ENCODE measurements around the gene GLS2.
"Not testable (repeated sequence)": the region's sequence is repeated elsewhere in the genome, so short reads cannot be mapped to it uniquely, and the experiment has no call there.

The GLS2 gene

GRCh38 chr12:56449622-56449984, 38.4 kb downstream of the GLS2 start:
- H3K27ac ChIP-seq, result peak overlapping the region; percentile 81
- TF ChIP-seq CTCF (conservative IDR thresholded peaks at IDR 0.05) (no peak), ZFX (IDR thresholded peaks at IDR 0.05) (no peak)

GRCh38 chr12:56448860-56449621, 38.9 kb downstream of the GLS2 start, which contains the start of gene TIMELESS:
Gene TIMELESS, minus strand, starts transcription at chr12:56449426. Its CDS starts 15,256 bp downstream, at chr12:56434170.
- peak within 1 kb of the TSS; percentile 81 for H3K27ac ChIP-seq
- TF ChIP-seq ZFX (IDR thresholded peaks at IDR 0.05) (peak; percentile 90), CTCF (conservative IDR thresholded peaks at IDR 0.05) (no peak)

- H3K27ac ChIP-seq, result not testable (repeated sequence)
These were observed 44.8 kb downstream of the GLS2 start for GRCh38 chr12:56443208-56443607.

- no peak overlapping the region for H3K27ac ChIP-seq
- no peak for TF ChIP-seq CTCF (conservative IDR thresholded peaks at IDR 0.05)
- TF ChIP-seq ZFX (IDR thresholded peaks at IDR 0.05), result no peak
These were observed 50.4 kb downstream of the GLS2 start for GRCh38 chr12:56437430-56438176.

- H3K27ac ChIP-seq, result no peak overlapping the region
- TF ChIP-seq CTCF (conservative IDR thresholded peaks at IDR 0.05), result no peak
- TF ChIP-seq ZFX (IDR thresholded peaks at IDR 0.05), result no peak
These were observed 53.1 kb downstream of the GLS2 start for GRCh38 chr12:56434828-56435227.

GRCh38 chr12:56431850-56432249, 56.1 kb downstream of the GLS2 start:
- no peak overlapping the region for H3K27ac ChIP-seq
- TF ChIP-seq ZFX (IDR thresholded peaks at IDR 0.05), result no peak

GRCh38 chr12:56431288-56431687, 56.7 kb downstream of the GLS2 start:
- H3K27ac ChIP-seq, result no peak overlapping the region
- TF ChIP-seq ZFX (IDR thresholded peaks at IDR 0.05), result no peak
- no peak for TF ChIP-seq CTCF (conservative IDR thresholded peaks at IDR 0.05)

GRCh38 chr12:56425940-56426438, 62.0 kb downstream of the GLS2 start:
- TF ChIP-seq CTCF (conservative IDR thresholded peaks at IDR 0.05), result no peak
- no peak for TF ChIP-seq ZFX (IDR thresholded peaks at IDR 0.05)
- H3K27ac ChIP-seq, result no peak overlapping the region

All from C4-2B (cell line).